Measurements from ENCODE around the gene TMEM183A. TPM values are rescaled to one million over a fixed set of nuclear protein-coding genes. Genes with fewer than 3 reads are reported as not detected.

TMEM183A gene
- total and polyA plus RNA-seq, 11 donors, result 9.5 to 45.7 (median 29.9) TPM

GRCh38 chr1:203026031-203026665, 19.0 kb downstream of the TMEM183A start, which contains the start of gene PPFIA4:
Gene PPFIA4, plus strand, starts transcription at chr1:203026491. Its CDS starts 12,518 bp downstream, at chr1:203039009.
- intact Hi-C loops (cut with DNase I), result loop anchor here in 1 of 10 donors (2.0 kb wide), 1 partner anchor 19 kb away; the partner anchor contains the start of gene TMEM183A
- peak within 1 kb of the TSS; percentile 49 to 83 (median 68) for H3K4me3 ChIP-seq
- H3K27me3 ChIP-seq, result peaks cover 0 to 8% (median 0%) of the 10 kb centered on the region in 9 donors
- H3K36me3 ChIP-seq, result peaks cover 0 to 35% (median 31%) of the 10 kb centered on the region in 9 donors
- peak; percentile 86 to 94 (median 89) for DNase-seq
- TF ChIP-seq POLR2A (IDR thresholded peaks at IDR 0.05), result peak in 1 of 2 donors; percentile 16
- peak in 2 of 12 donors; percentile 4 to 18 for TF ChIP-seq CTCF (IDR thresholded peaks at IDR 0.05)
- H3K27ac ChIP-seq, result peak within 1 kb of the TSS in 11 of 12 donors; percentile 39 to 91 (median 67)
- peak; percentile 29 to 89 (median 85) for ATAC-seq
- 10 to 41% (median 13%) methylated on average over 13 to 52 of the region's 52 CpGs for WGBS, 4 donors
- H3K9me3 ChIP-seq, result no peaks in the 10 kb centered on the region
- peaks cover 0 to 46% (median 19%) of the 10 kb centered on the region in 12 donors for H3K4me1 ChIP-seq

DNA sequence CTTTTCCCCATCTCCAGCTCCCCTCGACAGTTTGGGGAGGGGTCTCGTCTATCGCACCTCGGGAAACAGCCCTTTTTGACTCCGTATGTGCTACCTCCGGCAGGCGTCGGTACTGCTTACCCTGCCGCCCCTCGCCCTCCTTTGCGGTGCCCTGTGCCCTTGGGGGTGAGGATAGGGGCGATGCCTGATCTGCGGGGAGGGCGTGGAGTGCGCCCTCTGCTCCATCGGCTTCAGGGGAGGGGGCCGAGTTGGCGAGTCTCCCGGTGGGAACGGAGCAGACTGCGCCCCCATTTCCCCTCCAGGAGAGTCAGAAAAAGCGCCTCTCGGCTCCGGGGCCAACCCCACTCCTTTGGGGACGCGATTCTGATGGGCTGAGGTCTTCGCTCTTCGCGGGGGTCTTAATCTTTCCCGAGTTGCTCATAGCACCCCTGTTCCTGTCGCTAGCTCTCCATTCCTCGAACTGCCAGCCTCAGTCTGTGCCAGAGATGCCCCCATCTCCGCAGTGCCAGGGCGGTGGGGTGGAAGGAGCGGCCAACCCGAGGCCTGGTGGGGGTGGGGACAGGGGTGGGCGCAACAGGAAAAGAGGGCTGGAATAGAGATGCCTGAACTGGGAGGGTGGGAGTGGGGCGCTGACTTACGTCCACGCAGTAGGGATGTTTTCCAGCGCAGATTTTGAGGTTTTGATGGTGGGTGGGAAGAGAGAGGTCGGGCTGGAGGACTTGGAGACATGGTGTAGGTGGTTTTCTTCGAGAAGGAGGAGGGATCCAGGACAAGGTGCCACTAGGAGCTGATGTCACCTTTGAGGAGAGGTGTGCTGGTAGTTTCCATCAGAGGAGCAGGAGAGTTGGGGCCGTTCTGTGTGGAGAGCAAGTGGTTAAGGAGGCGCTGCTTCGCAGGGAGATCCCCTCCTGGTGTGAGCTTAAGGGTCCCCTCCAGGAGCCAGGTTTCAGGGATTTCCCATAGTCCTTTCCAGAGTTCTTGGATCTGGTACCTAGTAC, 19.8 kb downstream of the TMEM183A start:
- peaks cover 0 to 8% (median 0%) of the 10 kb centered on the region in 9 donors for H3K27me3 ChIP-seq
- TF ChIP-seq POLR2A (IDR thresholded peaks at IDR 0.05) (no peak), CTCF (IDR thresholded peaks at IDR 0.05) (peak in 1 of 12 donors; percentile 1)
- H3K36me3 ChIP-seq, result peaks cover 0 to 27% (median 23%) of the 10 kb centered on the region in 9 donors
- ATAC-seq, result peak in 2 of 4 donors; percentile 19 to 20
- peaks cover 0 to 46% (median 19%) of the 10 kb centered on the region in 12 donors for H3K4me1 ChIP-seq
- intact Hi-C loops (cut with DNase I), result loop anchor here in 1 of 10 donors (2.0 kb wide), 1 partner anchor 20 kb away; the partner anchor contains the start of gene TMEM183A
- 6 to 14% (median 9%) methylated on average over 36 to 46 of the region's 46 CpGs for WGBS, 4 donors
- DNase-seq, result peak in 1 of 5 donors; percentile 61
- H3K9me3 ChIP-seq, result no peaks in the 10 kb centered on the region
- peak overlapping the region in 11 of 12 donors; percentile 39 to 91 (median 67) for H3K27ac ChIP-seq
- H3K4me3 ChIP-seq, result peak overlapping the region; percentile 49 to 83 (median 68)

DNA sequence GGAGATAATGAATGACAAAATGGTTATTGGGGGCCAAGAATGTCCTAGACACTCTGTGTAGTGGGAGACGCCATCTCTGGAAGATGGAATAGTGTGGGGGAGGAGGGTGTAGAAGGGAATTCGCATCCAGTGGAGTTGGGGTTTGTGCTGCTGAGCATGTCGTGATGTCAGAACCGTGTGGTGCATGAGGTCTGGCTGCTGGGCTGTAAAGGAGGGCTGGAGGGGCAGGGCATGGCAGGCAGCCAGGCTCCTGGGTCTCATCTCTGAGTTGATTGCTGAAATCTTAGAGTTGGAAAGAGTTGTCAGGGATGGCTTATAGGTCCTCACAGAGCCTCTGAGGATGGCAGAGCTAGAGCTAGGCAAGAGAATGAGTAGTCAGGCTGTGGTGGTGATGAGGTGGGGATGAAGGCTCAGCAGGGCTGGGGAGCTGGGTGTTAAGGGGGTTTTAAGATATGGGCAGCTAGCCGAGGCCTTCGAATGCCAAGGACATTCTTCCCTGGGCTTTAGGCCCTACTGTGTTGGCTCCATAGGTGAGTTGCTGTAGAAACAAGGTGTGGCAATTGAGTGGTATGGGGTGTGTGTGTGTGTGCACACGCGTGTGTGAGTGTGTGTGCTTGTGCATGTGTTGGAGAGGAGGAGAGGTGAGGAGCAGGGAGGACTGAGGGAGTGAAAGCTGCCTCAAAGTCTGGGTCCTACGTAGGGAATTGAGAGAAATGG, 21.1 kb downstream of the TMEM183A start:
- peaks cover 0 to 19% (median 15%) of the 10 kb centered on the region in 9 donors for H3K36me3 ChIP-seq
- no peaks in the 10 kb centered on the region for H3K9me3 ChIP-seq
- peak overlapping the region; percentile 9 to 91 (median 73) for H3K27ac ChIP-seq
- 56 to 66% (median 64%) methylated on average over 9 of the region's 9 CpGs for WGBS, 4 donors
- ATAC-seq, result peak in 1 of 4 donors; percentile 10
- intact Hi-C loops (cut with DNase I), result no loop called here
- no peak for DNase-seq
- H3K27me3 ChIP-seq, result peaks cover 0 to 8% (median 0%) of the 10 kb centered on the region in 9 donors
- peak overlapping the region in 1 of 12 donors; percentile 83 for H3K4me3 ChIP-seq
- H3K4me1 ChIP-seq, result peaks cover 0 to 46% (median 19%) of the 10 kb centered on the region in 12 donors
- TF ChIP-seq CTCF (IDR thresholded peaks at IDR 0.05) (no peak), POLR2A (IDR thresholded peaks at IDR 0.05) (no peak)
